ENCODE measurements around the gene TSPO2. TPM values are rescaled to one million over a fixed set of nuclear protein-coding genes. Genes with fewer than 3 reads are reported as not detected.

Gene TSPO2
- total and polyA plus RNA-seq, 2 of the 8 experiments (the other 6 are each of a cell fraction or from before 2014, with no cell fraction given), result not detected

DNA sequence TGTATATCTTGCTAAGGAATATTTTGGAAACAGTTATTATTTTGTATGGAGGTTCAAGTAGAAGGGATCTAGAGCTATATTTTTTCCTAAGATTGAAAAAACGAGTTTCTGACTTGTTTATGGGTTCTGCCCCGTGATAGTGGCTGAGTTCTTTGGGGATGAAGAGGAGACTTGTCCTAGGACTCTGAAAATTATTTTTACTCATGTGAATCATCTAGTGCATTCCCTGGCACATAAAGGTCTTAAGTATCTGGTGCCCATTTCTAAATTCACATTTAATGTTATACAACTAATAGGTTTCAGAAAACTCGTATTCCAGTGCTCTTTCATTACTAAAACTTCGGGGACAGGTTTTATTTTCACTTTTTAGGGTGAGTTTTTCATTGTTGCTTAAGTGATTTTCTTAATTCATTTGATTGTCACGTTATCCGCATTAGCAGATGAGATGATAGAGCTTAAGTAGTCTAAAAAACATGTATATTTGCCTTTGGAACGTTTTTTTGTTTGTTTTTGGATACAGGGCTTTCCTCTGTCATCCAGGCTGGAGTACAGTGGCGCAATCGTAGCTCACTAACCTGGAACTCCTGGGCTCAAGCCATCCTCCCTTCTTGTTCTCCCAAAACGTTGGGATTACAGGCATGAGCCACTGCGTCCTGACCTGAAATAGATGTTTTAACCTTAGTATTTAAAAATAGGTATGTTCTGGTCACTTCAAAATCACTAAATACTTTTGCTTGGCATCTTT lies 32.6 kb downstream of the TSPO2 start (continued):
- no peak for TF ChIP-seq PHF8 (conservative IDR thresholded peaks at IDR 0.05; ENCODE audit: low read depth, low read length)
- TF ChIP-seq JUN (IDR thresholded peaks at IDR 0.05; ENCODE audit: low read depth, low read length), result no peak

Data from H1 (cell line).